Stimulated activated CD8-positive, alpha-beta memory T cell treated with anti-CD3 and anti-CD28 coated beads, Interleukin-7, amount 100 ng/mL, for 24 hours (primary cell): ENCODE measurements around the gene SHISA7.
A peak's percentile ranks its signal among the peaks of the same experiment; 100 is the strongest.
"Not testable (repeated sequence)": the region's sequence is repeated elsewhere in the genome, so short reads cannot be mapped to it uniquely, and the experiment has no call there.

Experiments
- DNase-seq: peaks from one replicate; pipeline ENCODE4 v3.0.0-alpha.2; 2020; ENCODE audit warnings: low read depth

The SHISA7 gene

DNA sequence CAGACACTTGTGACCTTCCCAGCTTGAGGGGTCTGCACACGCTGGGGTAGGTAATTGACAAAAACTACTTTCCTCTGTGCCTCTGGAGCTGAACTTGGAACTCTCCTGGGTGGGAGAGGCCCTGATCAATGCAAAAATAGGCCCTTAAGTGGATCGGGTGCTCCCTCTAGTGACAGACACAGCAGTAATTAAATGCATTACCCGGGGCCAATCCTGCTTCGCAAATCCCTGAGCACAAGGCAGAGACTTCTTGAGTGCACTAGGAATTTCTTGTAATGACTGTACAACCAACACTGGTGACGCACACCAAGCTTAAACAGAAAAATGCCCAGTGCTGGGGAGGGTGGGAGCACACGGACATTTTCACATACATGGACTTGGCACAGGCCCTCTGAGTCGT is 24.9 kb downstream of the SHISA7 start:
- no peak for DNase-seq

DNA sequence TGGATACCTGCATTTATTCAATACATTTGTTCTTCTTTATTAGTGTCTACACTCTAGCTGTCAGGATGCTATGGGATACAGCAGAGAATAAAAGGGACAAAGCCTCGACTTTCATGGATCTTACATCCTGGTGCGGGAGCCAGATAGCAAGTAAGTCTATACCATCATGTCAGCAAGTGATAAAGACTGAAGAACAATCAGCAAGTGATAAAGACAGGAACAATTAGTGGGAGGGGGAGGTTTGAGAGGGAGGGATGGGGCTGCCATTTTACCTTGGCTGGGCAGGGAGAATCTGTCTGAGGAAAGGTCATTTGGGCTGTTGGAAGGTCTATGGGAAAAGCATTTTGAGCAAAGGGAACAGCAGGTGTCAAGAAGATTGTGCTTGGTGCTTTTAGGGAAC is 32.9 kb downstream of the SHISA7 start:
- DNase-seq: no peak

DNA sequence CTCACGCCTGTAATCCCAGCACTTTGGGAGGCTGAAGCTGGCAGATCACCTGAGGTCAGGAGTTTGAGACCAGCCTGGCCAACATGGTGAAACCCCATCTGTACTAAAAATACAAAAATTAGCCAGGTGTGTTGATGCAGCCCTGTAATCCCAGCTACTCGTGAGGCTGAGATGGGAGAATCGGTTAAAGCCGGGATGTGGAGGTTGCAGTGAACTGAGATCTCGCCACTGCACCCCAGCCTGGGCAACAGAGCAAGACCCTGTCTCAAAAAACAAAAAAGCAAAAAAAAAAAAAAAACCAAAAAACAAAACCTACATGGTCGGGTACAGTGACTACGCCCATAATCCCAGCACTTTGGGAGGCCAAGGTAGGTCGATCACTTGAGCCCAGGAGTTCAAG is 33.9 kb downstream of the SHISA7 start:
- DNase-seq: not testable (repeated sequence)

DNA sequence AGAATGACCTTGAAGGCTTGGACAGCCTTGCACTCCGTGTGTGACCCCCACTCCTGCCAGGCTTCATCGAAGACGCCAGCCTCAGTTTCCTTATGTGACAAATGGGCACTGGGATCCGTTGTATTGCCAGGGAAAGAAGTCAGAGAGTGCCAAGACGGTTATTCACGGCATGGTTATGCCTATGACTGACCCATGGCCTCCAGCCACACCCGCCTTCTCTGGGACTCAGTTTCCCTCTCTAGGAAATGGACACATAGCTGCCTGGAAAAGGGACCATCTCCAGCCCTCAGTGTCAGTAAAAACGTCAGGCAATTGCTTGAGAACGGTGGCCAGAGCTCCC is 34.6 kb downstream of the SHISA7 start:
- DNase-seq: no peak

DNA sequence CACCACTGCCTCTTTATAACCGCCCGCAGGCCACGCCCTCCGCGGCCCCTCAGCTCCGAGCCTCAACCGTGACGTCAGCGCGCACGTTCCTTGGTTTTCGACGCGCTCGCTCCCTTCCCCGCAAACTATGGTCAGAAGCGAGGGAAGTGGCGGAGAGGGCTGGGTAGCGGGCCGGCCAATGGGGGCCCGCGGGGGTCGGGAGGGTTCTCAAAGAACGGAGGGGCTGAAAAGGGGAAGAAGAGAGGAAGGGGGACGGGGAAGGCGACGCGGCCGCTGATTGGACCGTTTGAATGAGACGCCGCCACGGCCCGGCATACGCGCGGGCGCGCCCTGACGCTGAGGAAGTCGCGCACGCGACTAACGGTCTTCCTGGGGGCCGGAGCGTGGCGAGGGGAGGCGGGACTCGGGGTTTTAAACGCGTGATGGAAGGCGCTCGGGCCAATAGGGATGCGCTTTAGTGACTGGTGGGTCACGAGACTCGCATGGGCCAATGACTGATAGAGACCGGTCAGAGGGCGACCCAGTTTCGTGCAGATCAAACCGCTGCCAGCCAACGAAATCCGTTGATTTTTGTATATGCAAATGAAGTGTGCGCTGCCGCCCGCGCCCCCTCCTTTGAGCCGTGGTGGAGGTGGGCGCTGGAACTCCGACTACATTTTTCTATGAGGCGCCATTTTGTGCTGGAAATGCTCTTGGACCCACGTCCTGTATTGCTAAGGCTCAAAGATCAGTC is 35.1 kb downstream of the SHISA7 start:
- peak; percentile 93 for DNase-seq

DNA sequence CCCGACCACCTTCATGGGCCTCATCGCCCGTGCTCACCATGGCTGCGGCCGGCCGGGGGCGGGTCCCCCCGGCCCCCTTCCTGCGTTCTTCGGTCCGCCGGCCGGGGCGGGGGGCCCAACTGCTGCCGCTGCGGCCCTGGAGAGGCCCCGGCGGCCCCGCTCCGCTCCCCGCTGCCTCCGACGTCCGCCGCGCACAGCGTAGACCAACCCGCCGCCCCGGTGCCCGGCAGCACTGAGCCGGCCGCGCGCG is 35.6 kb downstream of the SHISA7 start, which contains the start of gene UBE2S:
TSS of gene UBE2S (minus strand) at position 239 of the 250 bp plus-strand sequence. CDS start at position 40, 199 bp downstream.
- not testable (repeated sequence) for DNase-seq

DNA sequence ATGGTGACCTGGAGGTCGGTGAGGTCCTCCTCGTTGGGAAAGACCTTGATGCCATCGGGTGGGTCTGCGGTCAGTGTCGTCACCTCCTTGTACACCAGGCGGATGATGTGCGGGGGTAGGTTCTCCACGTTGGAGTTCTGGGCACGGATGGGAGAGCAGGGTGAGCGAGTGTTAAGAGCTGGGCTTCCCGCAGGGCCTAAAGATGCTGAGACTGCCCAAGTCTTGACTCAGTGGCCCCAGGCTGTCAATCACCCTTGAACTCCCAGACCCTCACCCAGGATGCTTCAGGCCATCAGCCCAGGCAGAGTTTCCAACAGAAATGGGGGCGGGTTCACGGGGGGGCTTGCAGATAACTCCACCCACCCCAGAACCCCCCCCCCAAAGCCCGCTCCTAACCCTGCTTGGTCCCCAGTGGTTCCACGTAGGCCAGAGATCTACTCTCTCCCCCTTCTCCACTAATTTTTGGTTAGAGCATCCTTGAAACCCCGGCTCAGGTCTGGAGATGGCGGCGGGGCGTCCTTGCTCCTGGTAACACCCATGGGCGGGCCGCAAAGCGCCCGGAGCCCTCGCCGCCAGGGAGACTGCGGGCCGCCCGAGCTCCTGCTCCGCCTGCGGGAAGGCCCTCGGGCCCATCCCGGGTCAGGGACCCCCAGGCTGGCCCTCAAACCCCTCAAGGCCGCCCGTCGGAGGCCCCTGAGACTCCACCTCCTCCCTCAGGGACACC is 36.1 kb downstream of the SHISA7 start:
- no peak for DNase-seq

DNA sequence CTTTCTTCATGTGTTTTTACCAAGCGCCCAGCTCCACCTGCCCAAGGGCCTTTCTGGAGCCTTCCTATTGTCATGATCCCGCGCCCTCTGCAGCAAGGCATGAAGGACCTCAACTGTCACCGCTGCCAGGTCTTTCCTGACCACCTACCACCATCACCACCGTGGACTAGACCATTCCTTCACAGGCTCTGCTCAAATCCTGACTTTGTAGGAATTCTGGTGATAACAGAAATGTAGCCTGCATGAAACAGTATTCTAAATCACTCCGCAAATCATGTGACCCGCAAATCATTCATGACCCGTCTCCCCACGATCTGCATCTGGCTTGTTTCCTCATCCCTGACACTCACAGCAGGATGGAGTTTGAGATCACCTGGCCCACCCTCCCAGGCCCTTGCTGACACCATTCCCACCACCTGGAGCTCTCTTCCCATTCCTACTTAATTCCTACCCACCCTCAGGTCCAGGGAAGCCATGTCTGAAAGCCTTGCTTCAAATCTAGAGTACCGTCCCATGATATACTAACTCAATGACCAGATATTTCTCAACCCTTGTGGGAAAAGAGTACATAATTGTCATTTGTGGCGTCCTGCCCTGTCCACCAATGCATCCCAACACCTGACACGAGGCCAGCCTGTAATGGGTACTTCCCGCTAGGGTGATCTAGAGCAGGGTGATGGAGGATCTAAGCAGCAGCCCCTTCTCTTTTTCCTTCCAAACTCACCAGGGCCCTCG is 36.8 kb downstream of the SHISA7 start:
- no peak for DNase-seq

DNA sequence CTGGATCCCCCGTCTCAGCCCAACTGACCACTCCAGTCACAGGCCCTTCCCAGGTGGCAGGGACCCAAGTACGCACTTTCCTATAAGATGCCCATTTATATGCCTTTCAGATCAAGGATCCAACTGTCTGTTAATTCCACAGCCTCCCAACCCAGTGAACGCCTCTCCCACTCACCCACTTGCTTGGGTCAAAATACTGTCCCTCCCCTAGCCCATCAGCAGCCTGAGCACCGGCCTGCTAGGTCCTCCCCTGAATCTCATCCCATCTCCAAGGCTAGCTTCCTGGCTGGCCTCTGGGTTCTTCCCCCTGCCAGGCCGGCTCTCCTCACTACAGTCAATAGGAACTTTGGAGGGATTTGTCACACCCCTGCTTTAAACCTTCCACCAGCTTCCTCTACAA is 37.5 kb downstream of the SHISA7 start:
- no peak for DNase-seq

DNA sequence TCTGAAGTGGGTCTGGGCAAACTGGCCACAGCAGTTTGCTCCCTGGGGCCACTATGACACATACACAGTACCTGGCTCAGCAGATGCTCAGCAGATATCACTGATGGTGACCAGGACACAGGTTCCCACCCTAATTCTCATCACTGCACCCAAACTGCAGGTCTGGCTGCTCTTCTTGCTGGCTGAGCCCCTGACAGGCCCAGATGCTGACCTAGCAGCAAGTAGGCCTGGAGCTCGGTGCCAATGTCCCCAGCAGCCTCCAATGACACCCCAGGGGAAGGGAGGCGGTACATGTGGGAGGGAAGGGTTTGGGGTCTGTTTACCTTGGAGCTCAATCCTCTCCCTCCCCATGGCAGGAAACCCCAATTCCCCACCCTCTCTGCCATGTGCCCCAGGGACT is 40.6 kb downstream of the SHISA7 start:
- no peak for DNase-seq

DNA sequence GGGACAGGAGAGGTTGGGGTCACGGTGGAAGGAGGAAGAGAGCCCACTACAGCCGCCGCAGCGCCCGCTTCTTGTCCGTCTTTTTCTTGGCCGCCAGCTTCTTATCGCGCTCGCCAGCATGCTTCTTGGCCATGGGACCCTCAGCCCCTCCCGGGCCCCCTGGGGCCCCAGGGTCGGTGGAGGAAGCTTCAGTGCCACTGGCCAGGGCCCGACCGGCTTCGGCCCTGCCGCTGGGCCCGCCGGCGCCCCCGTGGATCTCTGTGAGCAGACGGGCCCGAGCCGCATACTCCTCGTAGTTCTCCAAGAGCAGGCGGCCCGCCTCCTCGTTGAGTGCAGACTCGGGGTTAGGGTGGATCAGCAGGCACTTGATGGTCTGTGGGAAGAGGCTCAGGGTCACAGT is 41.7 kb downstream of the SHISA7 start:
- DNase-seq: not testable (repeated sequence)

DNA sequence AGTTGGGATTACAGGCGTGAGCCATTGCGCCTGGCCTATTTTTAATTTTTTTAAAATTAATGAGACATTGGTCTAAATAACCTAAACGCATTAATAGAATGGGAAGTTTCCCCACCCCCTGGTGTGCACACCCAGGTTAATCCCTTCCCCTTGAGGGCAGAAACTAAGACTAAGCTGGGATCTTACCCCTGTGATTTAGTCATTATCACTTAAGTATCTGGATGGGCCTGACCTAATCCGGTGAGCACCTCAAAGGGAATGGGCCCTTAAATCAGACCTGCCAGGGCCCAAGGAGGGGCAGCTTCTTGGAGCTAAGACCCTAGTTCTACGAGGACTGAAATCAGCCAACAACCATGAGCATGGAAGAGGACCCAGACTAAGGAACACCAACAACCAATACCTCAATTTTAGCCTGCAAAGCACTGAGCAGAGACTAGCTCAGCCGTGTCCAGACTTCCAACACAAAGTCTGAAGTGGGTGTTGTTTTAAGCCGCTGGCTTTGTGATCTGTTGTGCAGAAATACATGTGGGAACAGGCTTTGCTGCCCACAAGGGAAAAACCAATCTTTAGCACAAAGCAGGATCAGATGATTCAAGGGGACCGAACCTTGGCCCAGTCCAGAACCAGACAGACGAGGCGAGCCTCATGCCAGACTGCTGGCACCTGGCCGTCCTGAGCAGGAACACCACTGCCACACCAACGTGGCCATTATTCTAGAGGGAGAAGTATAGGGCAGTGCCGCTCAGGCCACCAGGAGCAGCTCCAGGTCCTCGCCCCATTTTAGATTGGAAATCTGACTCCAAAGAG is 42.6 kb downstream of the SHISA7 start:
- no peak for DNase-seq

DNA sequence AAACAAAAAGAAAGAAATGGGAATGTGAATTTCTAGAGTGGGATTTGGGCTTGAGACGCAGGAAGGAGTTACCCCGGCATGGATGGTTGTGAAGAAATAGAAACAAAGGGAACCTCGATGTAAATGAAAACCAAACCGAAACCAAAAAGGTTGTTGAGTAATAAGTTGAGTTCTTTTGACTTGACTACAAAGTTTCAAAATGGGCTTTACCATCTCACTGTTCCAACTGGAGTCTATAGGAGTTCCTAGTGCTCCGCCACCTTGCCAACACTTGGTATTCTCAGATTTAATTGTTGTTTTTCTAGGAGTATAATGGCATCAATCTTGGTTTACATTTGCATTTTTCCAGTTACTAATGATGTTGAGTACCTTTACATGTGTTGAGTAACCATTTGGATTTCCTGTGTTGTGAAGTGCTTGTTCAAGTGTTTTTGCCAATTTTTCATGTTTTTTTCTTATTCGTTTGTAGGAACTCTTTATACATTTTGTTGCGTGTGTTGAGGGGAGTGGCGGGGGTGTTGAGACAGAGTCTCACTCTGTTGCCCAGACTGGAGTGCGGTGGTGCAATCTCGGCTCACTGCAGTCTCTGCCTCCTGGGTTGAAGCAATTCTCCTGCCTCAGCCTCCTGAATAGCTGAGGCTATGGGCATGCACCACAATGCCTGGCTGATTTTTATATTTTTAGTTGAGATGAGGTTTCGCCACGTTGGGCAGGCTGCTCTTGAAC is 44.7 kb downstream of the SHISA7 start:
- DNase-seq: no peak

DNA sequence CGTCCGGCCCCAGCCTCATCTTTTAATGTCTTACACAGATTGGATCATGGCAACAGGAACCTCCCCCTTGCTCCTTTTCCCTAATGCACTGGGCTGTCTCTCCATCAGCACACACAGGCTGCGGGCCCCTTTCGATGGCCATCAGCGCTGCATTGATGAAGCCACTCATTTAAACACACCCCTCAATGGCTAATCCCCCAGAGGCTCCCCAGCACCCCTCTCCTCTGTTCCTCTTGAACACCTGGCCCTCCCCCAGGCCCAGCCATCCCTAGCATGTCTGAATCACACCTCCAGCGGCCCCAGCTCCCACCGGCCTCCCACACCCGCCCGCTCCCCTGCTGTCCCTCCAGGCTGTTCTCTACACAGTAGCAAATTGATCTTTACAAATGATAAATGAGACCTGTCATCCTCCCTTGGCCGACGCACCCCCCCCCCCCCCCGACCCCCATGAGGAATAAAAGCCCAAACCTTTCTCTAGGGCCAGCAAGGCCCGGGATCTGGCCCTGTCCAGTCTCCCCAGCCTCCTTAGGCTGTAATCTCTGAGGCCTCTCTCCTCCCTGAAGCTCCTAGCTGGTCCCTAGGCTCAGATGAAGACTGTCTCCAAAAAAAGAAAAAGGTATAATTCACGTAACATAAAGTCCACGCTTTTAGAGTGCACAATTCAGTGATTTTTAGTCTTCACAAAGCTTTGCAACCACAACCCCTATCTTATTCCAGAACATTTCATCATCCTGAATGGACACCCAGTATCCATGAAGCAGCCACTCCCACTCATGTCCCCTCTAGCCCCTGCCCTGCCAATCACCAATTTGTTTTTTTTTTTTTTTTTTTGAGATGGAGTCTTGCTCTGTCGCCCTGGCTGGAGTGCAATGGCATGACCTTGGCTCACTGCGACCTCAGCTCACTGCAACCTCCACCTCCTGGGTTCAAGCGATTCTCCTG is 50.0 kb downstream of the SHISA7 start:
- DNase-seq: no peak

DNA sequence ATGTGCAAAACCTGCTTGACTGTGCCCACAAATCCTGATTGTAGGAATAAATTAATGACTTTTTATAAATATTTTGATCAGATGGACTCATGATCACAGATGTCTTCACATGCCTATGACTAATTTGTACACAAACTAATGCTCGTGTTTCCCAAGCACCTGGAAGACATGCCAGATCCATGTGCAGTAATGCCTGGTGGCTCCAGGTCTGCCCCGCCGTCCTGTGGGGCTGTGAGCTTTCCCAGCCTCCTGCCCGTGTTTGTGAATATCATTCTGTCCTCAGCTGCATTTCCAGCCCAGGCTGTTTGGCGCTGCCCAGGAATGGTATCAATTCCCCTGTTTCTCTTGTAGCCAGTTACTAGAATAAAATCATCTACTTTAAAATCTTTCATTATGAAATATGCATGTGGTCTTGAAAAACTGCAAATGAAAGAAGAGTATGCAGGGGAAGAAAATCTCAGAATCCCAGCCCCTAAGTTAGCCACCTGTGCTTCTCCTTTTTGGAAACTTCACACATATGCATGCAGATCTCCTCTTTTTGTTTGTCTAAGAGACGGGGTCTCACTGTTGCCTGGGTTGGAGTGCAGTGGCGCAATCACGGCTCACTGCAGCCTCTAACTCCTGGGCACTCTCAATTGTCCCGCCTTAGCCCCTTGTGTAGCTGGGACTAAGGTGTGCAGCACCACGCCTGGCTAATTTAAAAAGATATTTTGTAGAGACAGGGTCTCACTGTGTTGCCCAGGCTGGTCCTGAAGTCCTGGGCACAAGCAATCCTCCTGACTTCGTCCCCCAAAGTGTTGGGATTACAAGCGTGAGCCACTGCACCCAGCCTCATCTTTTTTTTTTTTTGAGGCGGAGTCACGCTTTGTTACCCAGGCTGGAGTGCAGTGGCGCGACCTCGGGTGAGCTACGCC is 51.1 kb downstream of the SHISA7 start:
- no peak for DNase-seq

DNA sequence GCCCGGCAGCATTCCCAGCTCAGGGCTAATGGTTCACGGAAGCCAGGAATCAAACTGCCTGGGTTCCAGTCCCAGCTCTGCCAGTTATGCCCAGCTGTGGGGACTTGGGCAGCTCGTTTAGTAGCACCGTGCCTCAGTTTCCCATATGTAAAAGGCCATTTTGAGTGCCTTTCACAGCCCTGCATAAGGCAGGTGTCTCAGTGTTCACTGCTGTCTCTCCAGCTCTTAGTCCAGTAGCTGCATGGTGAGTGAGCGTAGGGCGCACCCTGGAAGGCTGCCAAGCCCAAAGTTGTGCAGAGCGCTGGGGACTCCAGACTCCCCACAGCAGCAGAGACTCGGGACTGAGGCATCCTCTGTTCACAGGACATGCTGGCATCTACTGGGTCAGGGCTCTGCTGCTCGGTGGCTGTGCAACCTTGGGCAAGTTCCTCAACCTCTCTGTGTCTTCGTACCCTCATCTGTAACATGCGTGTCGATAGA is 51.9 kb downstream of the SHISA7 start:
- no peak for DNase-seq

DNA sequence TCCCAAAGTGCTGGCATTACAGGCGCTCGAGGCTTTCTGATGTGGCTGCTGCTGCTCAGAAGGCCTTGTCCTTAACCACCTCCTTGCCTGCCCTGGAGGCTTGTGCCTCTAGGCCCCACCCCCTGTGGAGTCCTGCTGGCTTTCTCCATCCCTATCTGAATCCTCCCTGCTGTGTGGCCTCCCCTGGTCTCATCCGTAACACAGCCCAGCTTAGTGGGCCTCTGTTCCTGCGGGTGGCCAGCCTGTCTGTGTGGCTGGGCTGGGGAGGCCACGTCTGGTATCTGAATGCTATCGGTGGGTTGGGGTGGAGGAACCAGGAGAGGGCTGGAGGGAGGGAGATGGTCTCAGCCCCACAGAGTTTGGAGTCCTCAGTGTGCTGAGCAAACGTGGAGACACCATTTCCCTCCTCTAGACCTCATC is 52.6 kb downstream of the SHISA7 start:
- DNase-seq: no peak

DNA sequence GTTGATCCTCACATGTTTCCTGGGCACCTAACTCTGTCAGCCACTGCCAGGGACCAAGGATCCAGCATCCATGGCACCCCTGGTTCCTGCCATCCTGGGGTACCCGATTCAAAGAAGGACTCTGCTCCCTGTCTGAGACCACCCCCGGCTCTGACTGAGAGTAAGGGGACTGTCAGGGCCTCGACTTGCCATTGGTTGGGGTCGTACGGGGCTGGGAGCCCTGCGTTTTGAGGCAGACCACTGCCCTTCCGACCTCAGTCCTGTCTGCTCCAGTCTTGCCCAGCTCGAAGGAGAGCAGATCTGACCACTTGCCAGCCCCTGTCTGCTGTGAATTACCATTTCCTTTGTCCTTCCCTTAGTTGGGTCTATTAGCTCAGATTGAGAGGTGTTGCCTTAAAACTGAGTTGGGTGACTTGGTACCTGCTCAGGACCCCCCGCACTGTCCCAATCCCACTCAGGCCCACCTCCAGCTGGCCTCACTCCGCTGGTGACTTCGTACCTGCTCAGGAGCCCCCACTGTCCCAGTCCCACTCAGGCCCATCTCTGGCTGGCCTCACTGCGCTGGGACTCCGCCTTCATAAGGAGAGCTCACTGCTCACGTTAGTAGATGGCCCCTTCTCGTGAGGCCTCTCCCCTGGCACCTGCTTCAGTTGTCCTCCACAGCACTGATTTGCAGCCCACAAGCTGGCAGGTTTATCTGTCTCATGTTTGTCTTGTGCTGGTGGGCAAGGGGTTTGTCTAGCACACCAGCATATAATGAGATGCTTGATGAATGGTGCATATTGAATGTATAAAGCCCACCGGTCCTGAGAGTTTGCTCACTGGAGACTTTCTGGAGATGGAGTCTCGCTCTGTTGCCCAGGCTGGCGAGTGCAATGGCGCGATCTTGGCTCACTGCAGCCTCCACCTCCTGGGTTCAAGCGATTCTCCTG is 53.4 kb downstream of the SHISA7 start:
- no peak for DNase-seq
